Activated B cell treated with CpG ODN at 0.5 μM for 24 hours (primary cell): ENCODE results near the gene RPSA. TPM values are rescaled to one million over a fixed set of nuclear protein-coding genes. Genes with fewer than 3 reads are reported as not detected.
A peak's percentile ranks its signal among the peaks of the same experiment; 100 is the strongest.

Source experiments
- ATAC-seq: fragments of 200-7000 bp; cut with Tn5 transposase; one replicate; pipeline ENCODE4 v1.10.0; 2021; ENCODE audit warnings: low read depth, mild to moderate bottlenecking, moderate library complexity
- CTCF ChIA-PET: fragments of 350-600 bp; sonication (Branson Sonifier 250); formaldehyde crosslinking; loops from one replicate; lab custom pipeline; 2021; ENCODE audit warnings: antibody characterized with exemption; lab: Charles Lee
- POLR2A ChIA-PET: fragments of 350-600 bp; sonication (Branson Sonifier 250); formaldehyde crosslinking; loops from one replicate; lab custom pipeline; 2021; ENCODE audit warnings: antibody characterized with exemption; lab: Charles Lee
- DNase-seq: peaks from one replicate; pipeline ENCODE4 v3.0.0; 2022
- H3K27ac Mint-ChIP-seq: one replicate; pipeline ENCODE4 v1.8.0; 2020; ENCODE audit warnings: mixed read lengths
- H3K27me3 Mint-ChIP-seq: one replicate; pipeline ENCODE4 v1.8.0; 2021; ENCODE audit warnings: mixed read lengths
- H3K36me3 Mint-ChIP-seq: one replicate; pipeline ENCODE4 v1.8.0; 2021; ENCODE audit warnings: low read depth, mixed read lengths
- H3K4me1 Mint-ChIP-seq: one replicate; pipeline ENCODE4 v1.8.0; 2021; ENCODE audit warnings: mixed read lengths
- H3K4me3 Mint-ChIP-seq: one replicate; pipeline ENCODE4 v1.8.0; 2020; ENCODE audit warnings: mild to moderate bottlenecking, mixed read lengths
- H3K9me3 Mint-ChIP-seq: one replicate; pipeline ENCODE4 v1.8.0; 2020; ENCODE audit warnings: mixed read lengths
- CTCF ChIP-seq: fragments of 200-600 bp; IDR thresholded peaks from one replicate; pipeline ENCODE4 v1.8.0; 2022; ENCODE audit warnings: antibody characterized with exemption, mild to moderate bottlenecking
- intact Hi-C: fragments of 100-400 bp; cut with micrococcal nuclease; formaldehyde crosslinking; loops from one replicate; pipeline ENCODE4 v1.15.1; 2024
- total RNA-seq: library from RNA; stranded (reverse); gene quantifications from 2 replicates; pipeline ENCODE4 v1.2.3, GENCODE V29; 2022

Gene RPSA
- total RNA-seq, 1 donor from 2014 or later, result 2,697 TPM

- no peak for TF ChIP-seq CTCF
- intact Hi-C loops, result no loop called here
- ChIA-PET CTCF (interaction anchor here (0.6 kb wide), 1 partner anchor 45 kb away, joined by 3 read pairs; no protein-coding TSS in a partner anchor), POLR2A (no interaction called here)
- no peak overlapping the region for H3K27ac Mint-ChIP-seq
- no peaks in the 10 kb centered on the region for H3K36me3 Mint-ChIP-seq
- H3K4me1 Mint-ChIP-seq, result peaks cover 4% of the 10 kb centered on the region
- H3K4me3 Mint-ChIP-seq, result no peak overlapping the region
- H3K27me3 Mint-ChIP-seq, result peaks cover 12% of the 10 kb centered on the region
- H3K9me3 Mint-ChIP-seq, result no peaks in the 10 kb centered on the region
- ATAC-seq, result no peak
- no peak for DNase-seq
Measured at GRCh38 chr3:39433642-39434041, 27.1 kb downstream of the RPSA start.

GRCh38 chr3:39434574-39434973, 28.1 kb downstream of the RPSA start:
- Mint-ChIP-seq H3K4me1 (peaks cover 4% of the 10 kb centered on the region), H3K27me3 (peaks cover 9% of the 10 kb centered on the region), H3K36me3 (no peaks in the 10 kb centered on the region), H3K4me3 (no peak overlapping the region), H3K9me3 (no peaks in the 10 kb centered on the region), H3K27ac (no peak overlapping the region)
- intact Hi-C loops, result no loop called here
- ATAC-seq, result peak; percentile 99
- TF ChIP-seq CTCF, result no peak
- CTCF ChIA-PET, result no interaction called here
- POLR2A ChIA-PET, result no interaction called here
- no peak for DNase-seq

DNA sequence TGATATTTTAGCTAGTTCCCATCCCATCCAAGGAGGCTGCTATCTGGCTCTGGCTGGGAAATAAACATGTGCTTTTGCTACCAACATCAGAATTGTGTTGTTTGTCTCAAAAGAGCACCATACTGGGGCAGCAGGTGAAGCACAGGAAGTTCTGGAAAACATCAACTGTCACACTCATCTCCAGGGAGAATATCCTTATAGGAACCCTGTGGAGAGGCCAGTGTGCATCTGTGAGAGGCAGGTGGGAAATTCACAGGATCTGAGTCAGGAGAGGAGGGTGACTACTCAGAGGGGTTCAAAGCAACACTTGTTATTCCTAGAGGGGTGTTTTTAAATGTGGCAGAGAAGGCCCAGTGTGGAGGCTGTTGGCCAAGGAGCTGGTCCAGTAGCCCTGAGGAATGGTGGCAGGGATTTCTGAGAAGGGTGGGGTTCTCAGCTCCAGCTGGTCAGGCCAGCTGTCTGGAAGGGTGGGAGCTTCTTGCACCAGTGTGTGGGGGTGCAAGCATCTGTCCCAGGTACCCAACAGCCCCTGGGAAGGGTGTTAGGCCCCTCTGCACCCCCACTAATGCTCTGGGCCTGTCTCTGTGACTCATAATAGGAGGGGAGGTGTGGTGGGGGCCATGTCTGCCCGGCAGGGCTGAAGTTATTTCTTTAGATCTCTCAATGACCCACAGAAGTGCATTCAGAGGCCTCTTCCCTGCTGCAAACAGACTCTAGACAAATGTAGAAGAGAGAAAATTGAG, 28.7 kb downstream of the RPSA start:
- Mint-ChIP-seq H3K4me1 (peaks cover 4% of the 10 kb centered on the region), H3K36me3 (no peaks in the 10 kb centered on the region)

DNA sequence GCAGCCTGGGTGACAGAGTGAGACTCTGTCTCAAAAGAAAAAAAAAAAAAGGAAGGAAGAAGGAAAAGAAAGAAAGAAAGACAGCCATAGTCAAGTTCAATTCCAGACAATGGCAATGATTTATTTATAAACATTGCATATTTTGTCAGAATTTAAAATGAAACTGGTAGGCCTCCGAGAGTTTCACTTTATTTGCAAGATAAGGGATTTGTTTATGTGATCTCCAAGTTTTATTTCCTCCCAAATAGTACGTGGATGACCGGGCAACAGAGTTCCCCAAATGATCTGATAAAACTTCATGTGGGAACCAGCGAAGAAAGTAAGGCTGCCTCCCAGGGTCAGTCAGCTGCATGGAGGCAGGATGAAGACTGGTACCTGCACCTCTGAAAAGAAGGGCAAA, 32.4 kb downstream of the RPSA start:
- Mint-ChIP-seq H3K36me3 (no peaks in the 10 kb centered on the region), H3K9me3 (no peaks in the 10 kb centered on the region), H3K27ac (no peak overlapping the region), H3K27me3 (no peaks in the 10 kb centered on the region), H3K4me3 (no peak overlapping the region), H3K4me1 (peaks cover 4% of the 10 kb centered on the region)
- ChIA-PET POLR2A (no interaction called here), CTCF (no interaction called here)
- no peak for DNase-seq
- TF ChIP-seq CTCF, result no peak
- ATAC-seq, result no peak
- intact Hi-C loops, result no loop called here

More for the DNA sequence above, 28.7 kb downstream of the RPSA start:
- TF ChIP-seq CTCF, result no peak
- intact Hi-C loops, result no loop called here
- peaks cover 6% of the 10 kb centered on the region for H3K27me3 Mint-ChIP-seq
- no peak overlapping the region for H3K27ac Mint-ChIP-seq
- H3K9me3 Mint-ChIP-seq, result no peaks in the 10 kb centered on the region
- no peak for ATAC-seq
- no peak overlapping the region for H3K4me3 Mint-ChIP-seq
- POLR2A ChIA-PET, result no interaction called here
- CTCF ChIA-PET, result no interaction called here
- DNase-seq, result no peak

DNA sequence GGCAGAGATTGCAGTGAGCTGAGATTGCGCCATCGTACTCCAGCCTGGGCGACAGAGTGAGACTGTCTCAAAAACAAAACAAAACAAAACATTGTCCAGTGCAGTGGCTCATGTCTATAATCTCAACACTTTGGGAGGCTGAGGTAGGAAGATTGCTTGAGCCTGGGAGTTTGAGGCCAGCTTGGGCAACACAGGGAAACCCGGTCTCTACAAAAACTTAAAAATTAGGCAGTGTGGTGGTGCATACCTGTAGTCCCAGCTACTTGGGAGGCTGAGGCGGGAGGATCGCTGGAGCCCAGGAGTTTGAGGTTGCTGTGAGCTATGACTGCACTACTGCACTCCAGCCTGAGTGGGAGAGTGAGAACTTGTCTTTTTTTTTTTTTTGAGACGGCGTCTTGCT, 33.8 kb downstream of the RPSA start:
- POLR2A ChIA-PET, result no interaction called here
- ATAC-seq (no peak), DNase-seq (no peak)
- Mint-ChIP-seq H3K36me3 (no peaks in the 10 kb centered on the region), H3K4me3 (no peak overlapping the region), H3K27ac (no peak overlapping the region), H3K27me3 (no peaks in the 10 kb centered on the region), H3K9me3 (no peaks in the 10 kb centered on the region), H3K4me1 (no peaks in the 10 kb centered on the region)
- CTCF ChIA-PET, result no interaction called here
- intact Hi-C loops, result no loop called here
- TF ChIP-seq CTCF, result no peak
